HCT116 (cell line): ENCODE results near the gene SEMA3B. TPM values are rescaled to one million over a fixed set of nuclear protein-coding genes. Genes with fewer than 3 reads are reported as not detected.
A peak's percentile ranks its signal among the peaks of the same experiment; 100 is the strongest.
"Not testable (repeated sequence)": the region's sequence is repeated elsewhere in the genome, so short reads cannot be mapped to it uniquely, and the experiment has no call there.

Experiments
- ATAC-seq: fragments of 200-7000 bp; cut with Tn5 transposase; 2 replicates; pipeline ENCODE4 v1.9.1; 2020; ENCODE audit warnings: mild to moderate bottlenecking, moderate library complexity
- BruUV-seq: library from RNA; stranded (reverse); fragments of 400-500 nt; replicated peaks from 2 replicates; lab custom pipeline; 2021; lab: Mats Ljungman, UMichigan
- CTCF ChIA-PET: fragments of 300-600 bp; sonication (Branson Sonifier 250); formaldehyde crosslinking; loops from one replicate; lab custom pipeline; 2021; ENCODE audit warnings: antibody characterized with exemption; lab: Charles Lee
- POLR2A ChIA-PET: fragments of 300-600, 350-600 bp; sonication (Branson Sonifier 250); formaldehyde crosslinking; loops from one replicate; lab custom pipeline; 2021; ENCODE audit warnings: antibody characterized with exemption; lab: Charles Lee
- RAD21 ChIA-PET, 2 experiments: fragments of 300-600 bp; sonication (Branson Sonifier 250); formaldehyde crosslinking; loops; one replicate each; lab custom pipeline; 2023; ENCODE audit warnings: low total read pairs in 2 of 2; ENCODE audit not compliant: uncharacterized antibody in 2 of 2, unreplicated experiment in 2 of 2, low non-redundant PET in 1 of 2; lab: Charles Lee
- DNase-seq: peaks from one replicate; pipeline ENCODE4 v3.0.0-alpha.2; 2010; ENCODE audit warnings: low read depth, low spot score
- H2AFZ ChIP-seq: fragments of 200-600 bp; shearing (Covaris generic), sonication (generic); 2 replicates; pipeline ENCODE4 v1.6.1; 2017; ENCODE audit warnings: low read depth, mixed run types, mixed read lengths, antibody characterized with exemption, low read length; ENCODE audit not compliant: poor library complexity, severe bottlenecking
- H3K27ac ChIP-seq: 2 replicates; pipeline ENCODE4 v1.5.1; 2012; ENCODE audit warnings: low read depth, low read length
- H3K27me3 ChIP-seq: fragments of 200-600 bp; sonication (generic); 2 replicates; pipeline ENCODE4 v1.6.1; 2016; ENCODE audit warnings: mixed run types, low read length, mixed read lengths; ENCODE audit not compliant: insufficient read depth
- H3K36me3 ChIP-seq, 2 experiments: fragments of 200-500 bp in 1 of 2; fragments of 200-600 bp in 1 of 2; sonication (Bioruptor generic) in 1 of 2; sonication (generic) in 1 of 2; 2 replicates each; pipeline versions ENCODE4 v1.5.1 to v1.6.1; 2014 to 2016; ENCODE audit warnings: low read length in 2 of 2, inconsistent platforms in 1 of 2, mixed read lengths in 1 of 2, mixed run types in 1 of 2; ENCODE audit not compliant: insufficient read depth in 2 of 2, control insufficient read depth in 1 of 2
- H3K4me1 ChIP-seq, 2 experiments: fragments of 200-600 bp in 1 of 2; sonication (generic) in 1 of 2; 2 replicates each; pipeline versions ENCODE4 v1.5.1 to v1.6.1; 2012 to 2017; ENCODE audit warnings: low read length in 2 of 2, inconsistent platforms in 1 of 2, mild to moderate bottlenecking in 1 of 2, mixed read lengths in 1 of 2, mixed run types in 1 of 2, moderate library complexity in 1 of 2; ENCODE audit not compliant: insufficient read depth in 2 of 2, control insufficient read depth in 1 of 2
- H3K4me2 ChIP-seq: fragments of 200-600 bp; sonication (generic); 2 replicates; pipeline ENCODE4 v1.6.1; 2017; ENCODE audit warnings: mixed run types, low read length, mixed read lengths
- H3K4me3 ChIP-seq, 2 experiments: fragments of 200-600 bp in 1 of 2; sonication (generic) in 1 of 2; replicated peaks in 1 of 2; 2 replicates each; pipeline ENCODE4 v1.5.1; 2011 to 2016; ENCODE audit warnings: low read length in 2 of 2, control low read depth in 1 of 2, low read depth in 1 of 2, mild to moderate bottlenecking in 1 of 2, mixed read lengths in 1 of 2, mixed run types in 1 of 2
- H3K79me2 ChIP-seq: fragments of 200-600 bp; sonication (generic); 2 replicates; pipeline ENCODE4 v1.6.1; 2017; ENCODE audit warnings: mild to moderate bottlenecking, mixed run types, low read length, moderate library complexity, mixed read lengths; ENCODE audit not compliant: insufficient read depth
- H3K9ac ChIP-seq: fragments of 200-600 bp; sonication (generic); 2 replicates; pipeline ENCODE4 v1.6.1; 2016; ENCODE audit warnings: low read length, mixed read lengths
- H3K9me2 ChIP-seq: fragments of 200-600 bp; sonication (generic), shearing (Covaris generic); 2 replicates; pipeline ENCODE4 v1.6.1; 2017; ENCODE audit warnings: mixed run types, mild to moderate bottlenecking, moderate library complexity; ENCODE audit not compliant: insufficient read depth
- H3K9me3 ChIP-seq, 2 experiments: fragments of 200-500 bp in 1 of 2; fragments of 200-600 bp in 1 of 2; sonication (Bioruptor generic) in 1 of 2; sonication (generic) in 1 of 2; 2 replicates each; pipeline ENCODE4 v1.6.1; 2014 to 2017; ENCODE audit warnings: low read length in 2 of 2, mixed read lengths in 2 of 2, inconsistent platforms in 1 of 2, low read depth in 1 of 2, mild to moderate bottlenecking in 1 of 2, mixed run types in 1 of 2, moderate library complexity in 1 of 2; ENCODE audit not compliant: control insufficient read depth in 1 of 2, insufficient read depth in 1 of 2
- H4K20me1 ChIP-seq: fragments of 200-600 bp; sonication (generic), shearing (Covaris generic); 2 replicates; pipeline ENCODE4 v1.6.1; 2017; ENCODE audit warnings: mixed run types, mild to moderate bottlenecking, moderate library complexity; ENCODE audit not compliant: insufficient read depth
- CBX3 ChIP-seq: IDR thresholded peaks from 2 replicates; pipeline ENCODE4 v1.6.1; 2012; ENCODE audit warnings: low read depth
- CEBPB ChIP-seq: IDR thresholded peaks from 2 replicates; pipeline ENCODE4 v1.6.1; 2012; ENCODE audit warnings: low read depth
- SIN3A ChIP-seq: IDR thresholded peaks from 2 replicates; pipeline ENCODE4 v1.6.1; 2012; ENCODE audit warnings: low read depth
- YY1 ChIP-seq: IDR thresholded peaks from 2 replicates; pipeline ENCODE4 v1.6.1; 2011; ENCODE audit warnings: low read length, low read depth, moderate library complexity, mild to moderate bottlenecking; ENCODE audit not compliant: insufficient replicate concordance; ENCODE audit errors: extremely low read depth
- ZBTB33 ChIP-seq: IDR thresholded peaks from 2 replicates; pipeline ENCODE4 v1.6.1; 2011; ENCODE audit warnings: mild to moderate bottlenecking, low read length, moderate library complexity; ENCODE audit not compliant: insufficient replicate concordance; ENCODE audit errors: extremely low read depth
- intact Hi-C: fragments of 100-400 bp; cut with micrococcal nuclease; formaldehyde crosslinking; loops from 2 replicates; pipeline ENCODE4 v1.10.0; 2022
- total RNA-seq: library from RNA; stranded (reverse); gene quantifications from one replicate; pipeline ENCODE4 v1.2.1, GENCODE V29; 2021; ENCODE audit not compliant: unreplicated experiment

The SEMA3B gene
- total RNA-seq, 1 experiment from 2014 or later = 46.2 TPM

GRCh38 chr3:50279255-50280016, 10.5 kb downstream of the SEMA3B start:
- Histone ChIP-seq H3K4me3 (no peak overlapping the region), H3K27me3 (no peaks in the 10 kb centered on the region), H3K79me2 (no peaks in the 10 kb centered on the region), H3K9ac (no peak overlapping the region), H3K9me3 (no peaks in the 10 kb centered on the region), H3K27ac (no peak overlapping the region), H3K4me1 (peaks cover 2 to 4% of the 10 kb centered on the region in 2 experiments; a peak in 3 of 4 replicates), H4K20me1 (no peaks in the 10 kb centered on the region), H3K4me2 (no peak overlapping the region), H3K36me3 (no peaks in the 10 kb centered on the region), H2AFZ (no peak overlapping the region), H3K9me2 (no peaks in the 10 kb centered on the region)
- DNase-seq (no peak), ATAC-seq (no peak)
- no peak for TF ChIP-seq CEBPB
- no peak for TF ChIP-seq YY1
- no peak for TF ChIP-seq ZBTB33
- no peak for TF ChIP-seq CBX3
- no peak for TF ChIP-seq SIN3A
- BruUV-seq = no TSS peak
- RAD21 ChIA-PET = interaction anchor here in 1 of 2 experiments (1.2 kb wide), 1 partner anchor 33 kb away, joined by 3 read pairs; no protein-coding TSS in a partner anchor
- POLR2A ChIA-PET = interaction anchor here (0.7 to 1.9 kb wide), 2 partner anchors 15 to 37 kb away, joined by 3 to 4 read pairs; no protein-coding TSS in a partner anchor
- intact Hi-C loops = no loop called here
- CTCF ChIA-PET = interaction anchor here (0.9 to 1.3 kb wide), 2 partner anchors 45 to 53 kb away, joined by 3 read pairs; no protein-coding TSS in a partner anchor

DNA sequence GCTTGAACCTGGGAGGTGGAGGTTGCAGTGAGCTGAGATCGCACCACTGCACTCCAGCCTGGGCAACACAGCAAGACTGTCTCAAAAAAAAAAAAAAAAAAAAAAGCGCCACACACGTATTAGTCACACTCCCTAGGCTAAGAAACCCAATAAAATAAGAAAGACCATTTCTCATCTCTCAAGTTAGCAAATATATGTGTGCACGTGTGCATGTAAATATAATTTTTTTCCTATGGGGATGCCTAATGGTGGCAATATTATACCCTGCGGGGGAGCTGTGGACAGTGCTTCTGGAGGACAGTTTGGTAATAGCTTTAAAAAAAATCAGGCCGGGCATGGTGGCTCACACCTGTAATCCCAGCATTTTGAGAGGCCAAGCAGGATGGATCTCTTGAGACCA, 15.2 kb downstream of the SEMA3B start:
- peak; percentile 35; the same call in 1 of the 2 replicates for ATAC-seq
- peaks cover 13 to 28% of the 10 kb centered on the region in 2 experiments for H3K36me3 ChIP-seq
- H2AFZ ChIP-seq, H4K20me1 ChIP-seq, H3K4me2 ChIP-seq, H3K27me3 ChIP-seq, BruUV-seq, intact Hi-C loops, RAD21 ChIA-PET, H3K4me1 ChIP-seq, H3K9me3 ChIP-seq, H3K4me3 ChIP-seq, H3K9me2 ChIP-seq, H3K27ac ChIP-seq, DNase-seq, H3K9ac ChIP-seq: not testable (repeated sequence)
- peaks cover 11% of the 10 kb centered on the region; the same call in 1 of the 2 replicates for H3K79me2 ChIP-seq
- ChIA-PET CTCF (interaction anchor here (1.1 to 1.4 kb wide), 2 partner anchors 10 to 19 kb away, joined by 3 to 4 read pairs; no protein-coding TSS in a partner anchor), POLR2A (interaction anchor here (0.8 kb wide), 1 partner anchor 48 kb away, joined by 3 read pairs; the partner anchor contains the start of gene GNAI2)
